AG04449 (cell line): ENCODE measurements around the gene PDC.

ENCODE experiments used
- CTCF ChIA-PET: fragments of 350-600 bp; formaldehyde crosslinking; extraction: SDS; loops from one replicate; lab custom pipeline; 2021; ENCODE audit warnings: antibody characterized with exemption; lab: Yijun Ruan, JAX
- POLR2A ChIA-PET: fragments of 400-600, 350-600 bp; formaldehyde crosslinking; extraction: SDS; loops from one replicate; lab custom pipeline; 2020; ENCODE audit warnings: antibody characterized with exemption, inconsistent platforms; lab: Yijun Ruan, JAX
- DNase-seq: peaks from one replicate; pipeline ENCODE4 v3.0.0-alpha.2; 2010; ENCODE audit warnings: low read depth, low spot score
- H3K4me3 ChIP-seq: 2 replicates; pipeline ENCODE4 v1.5.1; 2011; ENCODE audit warnings: low read depth, mild to moderate bottlenecking, control low read depth, low read length
- CTCF ChIP-seq: IDR thresholded peaks from one replicate; pipeline ENCODE4 v1.5.1; 2011; ENCODE audit warnings: mild to moderate bottlenecking, moderate library complexity, low read length, control low read depth, inconsistent platforms; ENCODE audit not compliant: insufficient read depth; ENCODE audit errors: missing control alignments

PDC gene

GRCh38 chr1:186438567-186438966 is 22.3 kb downstream of the PDC start:
- ChIA-PET CTCF (no interaction called here), POLR2A (no interaction called here)
- no peak for TF ChIP-seq CTCF
- H3K4me3 ChIP-seq = no peak overlapping the region
- no peak for DNase-seq

GRCh38 chr1:186435336-186435735 is 25.6 kb downstream of the PDC start:
- ChIA-PET POLR2A (no interaction called here), CTCF (interaction anchor here (0.6 to 1.1 kb wide), 2 partner anchors 10 to 547 kb away, joined by 3 read pairs; no protein-coding TSS in a partner anchor)
- no peak for DNase-seq

GRCh38 chr1:186429017-186429416 is 31.9 kb downstream of the PDC start:
- no peak for TF ChIP-seq CTCF
- ChIA-PET POLR2A (no interaction called here), CTCF (no interaction called here)
- no peak overlapping the region for H3K4me3 ChIP-seq
- DNase-seq = no peak

More at GRCh38 chr1:186435336-186435735, 25.6 kb downstream of the PDC start:
- TF ChIP-seq CTCF = no peak
- H3K4me3 ChIP-seq = no peak overlapping the region

GRCh38 chr1:186426118-186426517 is 34.8 kb downstream of the PDC start:
- ChIA-PET CTCF (interaction anchor here (1.1 kb wide), 2 partner anchors 9 kb away, joined by 3 read pairs; no protein-coding TSS in a partner anchor), POLR2A (no interaction called here)
- DNase-seq = no peak
- no peak overlapping the region for H3K4me3 ChIP-seq
- TF ChIP-seq CTCF = no peak

GRCh38 chr1:186424539-186424938 is 36.4 kb downstream of the PDC start:
- ChIA-PET CTCF (interaction anchor here (1.5 to 1.9 kb wide), 2 partner anchors 18 to 259 kb away, joined by 4 read pairs; no protein-coding TSS in a partner anchor), POLR2A (no interaction called here)
- no peak for DNase-seq
- no peak overlapping the region for H3K4me3 ChIP-seq
- no peak for TF ChIP-seq CTCF

GRCh38 chr1:186421446-186421845 is 39.5 kb downstream of the PDC start:
- H3K4me3 ChIP-seq = no peak overlapping the region
- no peak for DNase-seq
- POLR2A ChIA-PET = no interaction called here
- TF ChIP-seq CTCF = no peak
- CTCF ChIA-PET = interaction anchor here (2.9 kb wide), 1 partner anchor 16 kb away, joined by 13 read pairs; no protein-coding TSS in a partner anchor
